Stimulated activated CD8-positive, alpha-beta memory T cell treated with anti-CD3 and anti-CD28 coated beads, Interleukin-12 subunit alpha, Interleukin-12 subunit beta, amount 100 ng/mL, for 4 hours (primary cell): ENCODE results near the gene HMX3.

Experiments used
- DNase-seq: peaks from one replicate; pipeline ENCODE4 v3.0.0-alpha.2; 2020; ENCODE audit warnings: low read depth

The HMX3 gene

DNA sequence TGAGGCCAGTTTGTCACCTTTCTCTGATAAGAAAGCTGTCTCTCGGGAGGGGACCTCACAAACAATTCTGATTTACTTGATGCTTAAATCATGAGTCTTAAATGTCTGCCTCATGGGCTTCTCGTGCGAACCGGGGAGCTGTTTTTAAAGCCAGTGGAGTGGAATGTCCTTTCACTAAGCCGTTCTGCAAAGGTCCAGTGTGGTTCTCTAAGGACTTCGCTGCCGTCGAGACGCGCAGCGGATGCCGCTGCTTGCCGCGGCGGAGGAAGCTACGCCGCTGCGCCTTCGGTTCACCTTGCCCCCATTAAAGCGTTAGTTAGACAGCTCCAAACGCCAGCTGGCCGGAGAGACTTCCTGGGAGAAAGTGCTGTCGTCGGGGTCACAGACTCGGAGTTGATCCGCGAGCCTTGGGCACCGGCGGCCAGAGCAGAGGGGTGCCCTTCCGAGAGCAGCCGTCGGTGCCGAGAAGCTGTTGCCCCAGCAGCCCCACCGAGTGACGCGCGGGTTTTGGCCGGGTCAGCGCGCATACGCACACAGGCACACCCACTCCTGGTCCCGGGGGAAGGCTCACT lies 1.3 kb upstream of the HMX3 start:
- DNase-seq: no peak

DNA sequence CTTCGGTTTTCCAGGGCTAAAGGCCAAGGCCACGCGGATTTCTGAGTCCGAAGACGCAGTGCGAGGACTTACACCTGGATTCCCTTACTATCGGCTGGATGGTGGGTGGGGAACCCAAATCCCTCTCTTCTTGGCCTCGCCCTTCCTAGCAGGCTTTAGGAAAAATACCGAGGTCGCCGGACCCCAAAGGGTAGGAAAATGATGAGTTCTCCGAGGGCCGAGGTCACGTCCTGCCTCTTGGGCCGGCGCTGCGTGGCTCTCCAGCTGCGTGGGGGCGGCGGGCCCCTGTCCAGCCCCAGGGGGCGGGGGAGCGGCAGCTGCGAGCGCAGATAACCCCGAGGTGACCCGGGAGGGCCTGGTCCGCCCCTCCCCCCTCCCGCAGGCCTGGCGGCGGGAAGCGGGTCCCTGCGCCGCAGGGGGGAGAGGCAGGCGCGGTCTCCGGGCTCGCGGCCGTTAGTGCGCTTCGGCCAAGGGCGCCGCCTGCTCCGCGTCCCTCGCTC lies 805 bp upstream of the HMX3 start:
- no peak for DNase-seq

DNA sequence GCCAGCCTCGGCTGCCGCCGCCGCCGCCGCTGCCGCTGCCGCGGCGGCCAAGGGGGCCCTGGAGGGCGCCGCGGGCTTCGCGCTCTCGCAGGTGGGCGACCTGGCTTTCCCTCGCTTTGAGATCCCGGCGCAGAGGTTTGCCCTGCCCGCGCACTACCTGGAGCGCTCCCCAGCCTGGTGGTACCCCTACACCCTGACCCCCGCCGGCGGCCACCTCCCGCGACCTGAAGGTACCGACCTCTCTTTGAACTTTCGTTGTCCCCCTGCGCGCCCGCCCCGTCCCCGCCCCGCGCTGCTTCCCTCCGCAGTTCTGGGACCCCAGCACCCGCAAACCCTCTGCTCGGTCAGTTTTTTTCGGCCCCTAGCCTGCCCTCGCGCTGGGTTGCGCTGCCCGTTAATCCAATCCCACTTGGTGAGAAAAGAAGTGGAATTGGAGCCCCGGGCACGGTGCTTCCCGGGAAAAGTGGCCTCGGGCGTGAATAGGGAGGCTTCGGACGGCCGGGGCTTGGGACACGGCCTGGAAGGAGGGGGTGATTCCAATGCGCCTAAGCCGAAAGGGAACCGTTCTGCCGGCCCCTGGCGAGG lies 543 bp downstream of the HMX3 start:
- no peak for DNase-seq

DNA sequence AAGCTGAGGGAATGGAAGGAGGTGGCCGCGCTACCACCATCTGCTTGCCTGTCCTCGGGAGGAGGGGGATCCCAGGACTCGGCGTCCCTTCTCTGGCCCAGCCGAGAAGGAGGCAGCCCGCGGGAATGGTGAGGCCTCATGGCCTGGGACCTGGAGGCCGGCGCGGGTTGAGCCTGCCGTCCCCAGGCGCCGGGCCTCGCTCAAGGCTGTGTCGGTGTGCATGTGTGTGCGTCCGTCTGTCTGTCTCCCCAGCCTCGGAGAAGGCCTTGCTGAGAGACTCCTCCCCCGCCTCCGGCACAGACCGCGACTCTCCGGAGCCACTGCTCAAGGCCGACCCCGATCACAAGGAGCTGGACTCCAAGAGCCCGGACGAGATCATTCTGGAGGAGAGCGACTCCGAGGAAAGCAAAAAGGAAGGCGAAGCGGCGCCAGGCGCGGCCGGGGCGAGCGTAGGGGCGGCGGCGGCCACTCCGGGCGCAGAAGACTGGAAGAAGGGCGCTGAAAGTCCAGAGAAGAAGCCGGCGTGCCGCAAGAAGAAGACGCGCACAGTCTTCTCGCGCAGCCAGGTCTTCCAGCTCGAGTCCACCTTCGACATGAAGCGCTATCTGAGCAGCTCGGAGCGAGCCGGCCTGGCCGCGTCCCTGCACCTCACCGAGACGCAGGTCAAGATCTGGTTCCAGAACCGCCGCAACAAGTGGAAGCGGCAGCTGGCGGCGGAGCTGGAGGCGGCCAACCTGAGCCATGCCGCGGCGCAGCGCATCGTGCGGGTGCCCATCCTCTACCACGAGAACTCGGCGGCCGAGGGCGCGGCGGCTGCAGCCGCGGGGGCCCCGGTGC lies 1.3 kb downstream of the HMX3 start:
- no peak for DNase-seq

DNA sequence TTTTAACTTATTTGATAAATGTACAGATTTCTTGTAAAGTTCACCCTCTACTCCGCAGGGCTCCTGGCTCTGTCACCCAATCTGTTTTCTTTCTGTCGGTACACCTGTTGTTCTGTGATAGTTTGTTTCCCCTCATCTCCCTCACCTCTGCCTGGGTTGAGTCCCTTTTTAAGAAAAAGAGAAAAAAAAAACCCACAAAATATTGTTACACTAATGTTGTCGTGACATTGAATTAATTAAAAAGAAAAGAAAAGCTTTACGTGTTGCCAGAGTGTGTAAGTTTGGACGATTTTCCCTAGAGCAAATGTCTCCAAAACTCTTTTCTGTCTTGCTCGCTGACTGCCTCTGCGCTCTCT lies 3.4 kb downstream of the HMX3 start:
- no peak for DNase-seq

DNA sequence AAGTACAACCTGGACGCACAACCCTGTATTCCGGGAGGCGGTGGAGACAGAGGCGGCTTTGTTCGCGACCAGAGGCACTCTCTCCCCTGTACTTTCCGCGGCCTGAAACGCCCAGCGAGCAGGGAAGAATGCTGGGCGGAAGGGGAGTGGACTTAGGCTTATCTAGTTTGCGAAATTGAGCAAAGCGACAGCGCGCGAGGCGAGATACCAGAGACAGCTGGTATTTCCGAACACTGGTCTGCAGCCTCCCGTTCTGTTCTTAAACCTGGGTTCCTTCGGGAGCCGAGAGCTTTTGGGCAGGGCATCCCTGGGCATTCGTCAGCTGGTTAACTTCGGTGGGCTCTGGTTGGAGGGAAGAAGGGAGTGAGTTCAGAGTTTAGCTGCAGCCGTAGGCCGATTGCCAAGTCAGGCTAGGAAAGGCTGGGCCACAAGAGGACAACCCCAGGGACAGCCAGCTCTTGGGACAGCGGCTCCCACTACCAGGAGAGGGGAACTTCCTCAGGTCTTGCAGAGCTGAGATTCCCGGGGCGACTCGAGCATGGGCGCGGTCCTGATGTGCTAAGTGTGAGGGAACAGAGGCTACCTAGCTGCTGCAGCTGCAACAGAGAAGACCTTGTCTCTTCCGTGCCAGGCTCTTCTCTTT lies 3.9 kb downstream of the HMX3 start:
- no peak for DNase-seq

DNA sequence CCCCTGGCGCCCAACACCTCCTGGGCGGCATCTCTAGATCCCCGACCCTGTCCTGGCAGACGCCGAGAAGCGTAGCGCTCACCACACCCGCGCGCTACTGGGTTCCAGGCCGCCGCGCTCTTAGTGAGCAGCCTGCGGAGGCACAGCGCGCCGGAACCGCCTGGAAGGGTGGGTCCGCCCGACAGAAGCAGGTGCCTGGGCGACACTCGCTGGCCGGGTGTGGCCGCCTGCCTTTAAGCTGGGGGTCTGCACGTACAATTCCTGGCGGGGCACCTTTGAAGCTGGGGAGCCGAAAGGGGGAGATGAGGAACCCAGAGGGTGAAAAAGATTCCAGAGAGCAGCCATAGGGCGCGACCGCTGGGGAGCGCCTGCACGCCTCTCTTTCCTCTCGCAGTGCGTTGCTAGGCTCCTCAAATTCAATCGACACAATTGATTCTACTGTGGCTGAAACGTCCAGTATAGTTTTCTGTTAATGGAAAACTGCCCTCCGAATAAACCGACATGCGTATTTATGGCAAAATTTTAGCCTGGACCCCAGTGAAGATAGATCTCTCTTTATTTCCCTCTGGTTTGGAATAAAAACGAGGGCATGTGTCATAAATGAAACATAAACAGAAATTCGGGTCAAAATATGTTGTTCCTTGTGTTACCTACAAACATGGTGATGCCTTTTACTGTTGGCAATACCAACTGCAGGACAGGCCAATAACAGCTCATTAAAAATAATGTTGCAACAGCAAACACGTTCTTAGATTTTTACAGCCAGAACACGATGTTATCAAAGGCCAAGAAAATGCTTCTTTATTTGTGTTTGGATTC lies 4.6 kb downstream of the HMX3 start:
- DNase-seq: no peak

DNA sequence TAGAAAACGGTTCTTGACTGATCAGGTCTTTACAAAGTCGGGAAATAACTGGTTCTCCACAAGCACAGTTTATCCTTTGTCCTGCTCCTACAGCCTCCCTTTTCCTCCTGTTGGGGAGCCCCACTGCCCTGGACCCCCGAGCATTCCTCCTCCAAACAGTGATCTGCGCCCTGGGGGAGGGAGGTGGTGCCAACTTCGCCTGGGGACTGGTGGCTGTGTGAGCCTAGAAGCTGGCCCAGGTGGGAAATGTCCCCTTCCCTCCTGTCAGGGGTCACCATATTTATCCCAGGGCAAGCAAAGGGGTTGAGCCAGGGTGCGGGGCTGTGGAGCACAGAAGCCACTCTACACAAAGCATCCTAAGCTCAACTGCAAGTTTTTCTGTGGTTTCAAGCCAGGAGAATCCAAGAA lies 5.2 kb downstream of the HMX3 start:
- no peak for DNase-seq

DNA sequence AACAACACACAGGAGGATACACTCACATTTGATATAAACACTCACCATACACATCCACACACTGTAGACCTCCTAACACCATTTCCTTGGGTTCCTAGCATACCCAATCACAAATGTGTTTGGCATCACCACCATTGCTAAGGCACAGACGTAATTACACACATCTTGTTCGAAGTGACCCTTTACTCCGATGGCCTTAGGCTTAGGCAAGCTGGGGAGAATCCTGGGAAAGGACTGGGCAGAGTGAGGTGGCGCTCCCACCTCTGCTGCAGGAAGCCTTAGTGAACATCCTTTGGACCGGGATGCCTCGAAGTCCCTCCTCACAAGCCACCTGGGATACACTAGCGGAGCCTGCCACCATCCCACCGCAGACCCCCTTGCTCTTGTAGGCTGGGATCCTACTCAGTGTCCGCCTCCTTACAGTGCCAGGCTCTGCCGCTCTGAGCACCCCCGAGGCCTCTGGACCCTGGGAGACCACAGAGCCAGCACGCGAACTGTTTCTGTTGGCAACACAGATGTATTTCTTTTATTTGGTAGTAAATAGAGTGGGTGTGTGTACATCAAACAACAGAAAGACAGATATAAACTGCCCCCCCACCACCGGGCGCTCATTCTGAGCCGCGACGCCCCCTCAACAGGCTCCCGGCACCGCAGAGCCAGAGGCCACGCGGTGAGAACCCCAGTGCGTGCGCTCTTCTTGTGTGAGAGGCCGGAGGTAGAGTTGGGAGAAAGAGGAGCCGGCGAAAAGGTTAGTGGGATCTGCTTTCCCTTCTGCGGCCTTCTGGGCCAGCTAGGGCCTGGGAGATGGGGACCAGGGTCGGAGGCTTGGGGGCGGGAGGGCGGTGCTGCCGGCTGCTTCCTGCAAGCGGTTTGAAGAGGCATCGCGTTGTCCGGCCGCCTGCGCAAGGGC lies 6.3 kb downstream of the HMX3 start:
- DNase-seq: no peak

DNA sequence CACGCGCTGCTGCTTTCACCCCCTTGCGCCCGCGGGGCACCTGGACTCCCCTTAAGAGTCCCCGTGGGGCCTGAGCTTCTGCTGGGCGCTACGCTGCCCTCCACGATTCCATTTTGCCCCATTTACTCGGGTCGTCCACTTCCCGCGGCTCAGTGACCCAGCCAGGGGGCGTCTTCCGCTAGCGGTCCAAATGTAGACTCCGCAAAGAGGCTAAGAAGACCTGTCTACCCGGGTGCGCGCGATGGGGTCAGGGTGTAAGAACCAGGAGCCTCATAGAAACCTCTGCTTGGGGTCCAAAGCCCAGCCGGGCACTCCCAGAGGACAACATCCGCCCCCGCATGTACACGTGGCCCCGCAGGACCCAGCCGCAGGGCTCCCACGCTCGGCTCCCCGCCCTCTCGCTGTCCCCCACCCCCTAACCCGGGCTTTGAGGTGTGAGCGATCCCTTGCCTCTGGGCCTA lies 7.0 kb downstream of the HMX3 start:
- DNase-seq: no peak

DNA sequence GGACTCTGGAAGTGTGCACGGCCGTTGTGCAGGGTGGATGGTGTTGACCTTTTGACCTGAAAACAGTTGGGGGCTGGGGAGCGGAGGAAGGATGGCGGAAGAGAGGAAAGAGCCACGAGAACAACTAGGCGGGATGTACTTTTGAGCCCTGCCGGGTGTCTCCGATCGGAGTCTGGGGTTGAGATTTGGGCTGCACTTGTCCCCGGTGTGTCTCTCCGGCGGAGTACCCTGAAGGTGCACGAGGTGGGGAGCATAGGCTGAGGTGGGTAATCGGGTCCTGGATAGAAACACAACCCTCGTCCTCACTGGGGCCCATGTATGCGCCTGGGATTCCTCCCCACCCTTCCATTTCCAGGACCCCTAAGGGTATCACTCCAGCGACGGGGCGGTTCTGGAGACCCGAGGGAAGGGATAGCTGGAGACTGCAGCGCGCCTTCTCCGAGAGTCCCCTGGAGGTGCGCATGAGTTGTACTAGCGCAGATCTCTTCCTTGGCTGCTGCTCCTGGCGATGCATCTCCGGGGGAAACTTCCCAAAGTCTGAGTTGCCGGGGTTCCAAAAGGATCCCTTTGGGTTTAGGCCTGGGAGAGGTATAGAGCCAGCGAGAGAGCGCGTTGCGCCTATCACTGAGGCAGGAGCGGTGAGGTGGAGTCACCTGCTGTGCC lies 7.5 kb downstream of the HMX3 start:
- DNase-seq: no peak

DNA sequence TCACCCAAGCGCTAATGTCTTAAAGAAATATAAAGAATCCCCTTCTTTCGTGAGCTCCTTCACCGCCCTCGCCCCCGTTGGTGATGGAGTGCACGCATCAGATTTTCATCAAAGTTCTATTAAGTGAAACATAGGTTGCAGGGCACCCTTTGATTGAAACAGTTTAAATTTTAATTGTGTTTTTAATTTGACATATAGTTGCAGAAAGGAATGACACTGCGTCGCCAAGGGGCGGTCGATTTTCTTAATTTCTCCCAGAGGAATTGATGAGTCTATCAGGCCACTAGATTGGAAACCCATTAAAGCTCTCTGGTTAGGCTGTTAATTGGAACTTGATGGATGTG lies 8.0 kb downstream of the HMX3 start:
- no peak for DNase-seq

DNA sequence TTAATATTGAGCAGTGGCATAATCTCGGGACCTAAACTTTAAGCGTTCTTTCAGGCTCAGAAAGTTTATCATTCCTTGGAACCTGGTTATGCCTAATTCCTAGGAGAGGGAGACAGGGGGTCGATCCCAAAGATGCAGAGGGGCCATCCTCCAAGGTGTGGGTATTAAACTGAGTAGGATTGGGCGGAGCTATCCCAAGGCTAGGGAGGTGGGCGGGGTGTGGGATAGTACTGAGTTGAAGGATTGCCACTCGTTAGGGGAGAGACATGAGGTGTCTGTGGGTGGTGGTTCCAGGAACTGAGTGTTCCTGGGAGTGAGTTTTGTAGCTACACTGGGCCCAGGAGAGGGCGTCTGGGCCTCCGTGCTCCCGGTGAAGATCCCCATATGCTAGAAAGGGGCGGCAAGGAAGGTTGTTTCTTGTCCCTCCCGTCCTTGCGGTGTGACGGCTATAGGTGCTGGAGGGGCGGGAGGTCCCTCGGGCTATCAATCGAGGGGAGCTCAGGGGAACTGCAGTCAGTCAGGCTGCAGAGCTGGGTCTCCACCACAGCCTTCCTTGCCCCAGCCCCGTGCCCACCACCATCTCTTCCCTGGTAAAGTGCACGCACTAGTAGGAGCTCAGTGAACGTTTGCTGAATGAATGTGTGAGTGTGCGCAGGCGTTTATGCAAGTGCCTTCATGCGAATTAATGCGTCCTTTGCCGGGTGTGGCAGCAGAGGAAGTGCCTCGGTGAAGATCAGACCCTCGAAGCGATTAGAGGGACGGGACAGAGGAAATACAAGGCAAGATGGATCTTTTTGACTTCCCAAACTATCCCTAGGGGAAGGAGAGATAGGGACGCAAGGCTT lies 9.1 kb downstream of the HMX3 start:
- DNase-seq: no peak

DNA sequence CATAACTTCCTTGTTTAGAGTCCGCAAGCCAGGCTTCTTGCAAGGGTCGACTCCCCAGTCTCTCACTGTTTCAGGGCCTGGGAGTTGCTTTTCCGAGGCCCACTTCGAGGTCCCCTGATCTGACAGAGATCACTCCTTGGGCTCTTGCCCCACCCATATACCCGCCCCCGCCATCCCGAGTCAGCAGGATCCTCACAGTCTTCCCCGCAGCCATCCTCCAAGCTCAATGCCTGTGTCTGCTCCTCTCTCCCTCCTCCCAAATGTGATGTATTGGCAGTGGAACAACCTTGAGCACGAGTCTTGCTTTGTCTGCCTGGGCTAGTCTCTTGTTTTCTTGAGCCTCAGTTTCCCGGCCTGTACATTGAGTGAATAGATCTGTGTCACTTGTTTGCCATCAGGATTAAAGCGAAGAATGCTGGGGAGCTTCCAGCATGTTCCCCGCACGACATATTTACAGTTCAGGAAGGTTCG lies 9.8 kb downstream of the HMX3 start:
- DNase-seq: no peak

DNA sequence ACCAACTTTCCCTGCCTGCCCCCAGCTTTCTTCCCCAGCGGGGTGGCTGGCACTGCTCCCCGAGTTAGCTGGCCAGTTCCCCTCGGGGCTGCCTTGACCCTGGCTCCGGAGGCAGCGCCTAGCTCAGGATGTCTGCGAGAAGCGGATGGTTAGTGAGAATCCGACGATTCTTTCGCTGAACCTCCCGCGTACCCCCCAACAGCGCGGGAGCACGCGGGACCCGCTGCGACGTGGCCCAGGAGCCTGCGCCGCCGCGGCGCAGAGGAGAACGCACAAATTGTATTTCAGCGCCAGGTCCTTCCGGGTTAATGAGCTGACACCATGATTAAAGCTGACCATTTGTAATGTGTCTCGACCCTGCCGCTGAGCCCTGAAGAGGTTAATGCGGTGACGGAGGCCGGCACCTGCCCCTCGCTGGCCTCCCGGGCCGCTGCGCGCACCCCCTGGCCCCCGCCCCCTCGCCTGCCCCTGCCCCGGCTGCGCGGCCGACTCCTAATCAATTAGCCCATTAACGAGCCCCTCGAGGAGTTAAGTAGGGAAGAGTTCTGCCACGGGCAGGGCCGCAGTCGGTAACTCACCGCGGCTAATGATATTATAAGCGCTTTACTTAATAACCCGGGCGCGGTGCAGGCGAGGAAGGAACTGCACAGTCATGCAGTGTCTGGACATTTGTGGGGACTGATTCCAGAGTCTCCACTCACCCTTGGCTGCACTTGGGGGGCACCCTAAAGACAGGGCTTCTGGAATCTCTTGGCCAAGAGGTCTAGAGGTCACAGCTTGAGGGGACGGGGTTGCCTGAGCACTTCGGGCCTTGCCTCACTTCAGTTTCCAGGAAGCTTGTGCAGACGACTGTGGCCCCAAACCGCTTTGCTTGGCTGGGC lies 10.5 kb downstream of the HMX3 start:
- DNase-seq: no peak

DNA sequence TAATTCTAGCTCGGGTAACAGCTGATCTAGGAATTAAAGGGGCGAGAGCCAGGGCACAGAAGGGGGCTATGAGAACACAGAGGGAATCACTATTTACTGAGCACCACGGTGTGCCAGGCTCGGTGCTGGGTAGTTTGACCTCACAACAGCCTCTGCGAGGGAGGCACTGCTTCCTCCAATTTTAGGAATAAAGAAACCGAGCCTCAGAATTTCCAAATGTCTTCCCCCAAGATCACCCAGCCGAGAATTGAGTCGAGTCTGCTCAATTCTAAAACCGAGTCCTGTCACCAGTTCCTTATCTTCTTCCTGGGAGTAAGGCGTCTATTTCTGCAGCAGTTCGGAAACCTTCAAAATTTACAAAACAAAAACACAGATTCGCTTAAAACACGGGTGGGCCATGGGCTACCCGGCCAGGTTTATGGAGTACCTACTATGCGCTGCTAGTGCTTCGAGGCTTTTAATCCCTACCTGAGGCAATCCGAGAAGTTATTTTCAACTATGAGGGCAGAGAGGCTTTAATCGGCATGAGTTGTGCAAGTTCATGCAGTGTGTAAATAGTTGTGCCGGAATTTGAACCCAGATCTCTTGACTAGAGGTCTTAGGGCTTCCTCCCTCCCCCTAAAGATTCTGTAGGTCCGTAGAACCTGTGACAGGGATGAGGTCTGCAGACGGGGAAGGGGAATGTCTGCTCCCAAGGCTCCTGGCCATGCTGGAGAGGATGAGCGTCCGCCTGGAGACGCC lies 11.3 kb downstream of the HMX3 start:
- no peak for DNase-seq

DNA sequence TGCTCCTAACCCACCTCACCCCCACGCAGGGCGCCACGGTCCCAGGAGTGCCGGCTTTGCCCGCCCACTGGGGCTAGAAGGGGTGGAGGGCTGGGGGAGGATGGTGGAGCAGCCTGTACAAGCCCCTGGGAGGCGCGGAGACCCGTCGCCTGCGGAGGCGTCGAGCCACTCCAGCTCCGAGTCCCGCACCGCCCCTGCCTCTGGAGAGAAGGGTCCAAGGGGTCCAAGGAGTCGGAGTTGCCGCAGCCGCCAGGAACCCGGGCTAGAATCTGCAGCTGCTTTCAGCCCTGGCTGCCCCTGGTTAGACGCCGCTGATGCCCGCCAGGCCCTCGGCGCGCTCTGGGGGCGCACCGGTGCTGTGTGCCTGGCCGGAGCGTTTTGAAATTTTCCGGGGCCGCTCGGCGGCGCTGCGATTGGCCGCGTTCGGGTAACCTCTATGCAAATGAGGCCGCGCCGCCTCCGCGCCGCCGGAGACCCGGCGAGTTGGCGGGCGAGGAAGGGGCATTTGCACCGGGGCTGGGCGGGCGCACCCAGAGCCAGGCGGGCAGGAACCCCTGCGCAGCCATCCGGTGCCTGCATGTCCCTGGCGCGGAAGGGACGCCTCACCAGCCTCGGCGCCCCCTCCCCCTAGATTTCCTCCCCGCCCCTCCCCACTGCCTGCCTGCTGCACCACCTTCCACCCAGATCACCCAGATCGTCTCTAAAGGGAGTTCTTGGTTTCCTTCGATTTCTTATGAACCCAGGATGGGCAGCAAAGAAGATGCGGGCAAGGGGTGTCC lies 12.1 kb downstream of the HMX3 start, which contains the start of gene HMX2:
HMX2 (plus strand) TSS at position 502 of the 779 bp plus-strand sequence; CDS start at position 745, 243 bp downstream.
- DNase-seq: no peak
